HT1080 (cell line): ENCODE data around the gene CRTAP. TPM values are rescaled to one million over a fixed set of nuclear protein-coding genes. Genes with fewer than 3 reads are reported as not detected.
"Not testable (repeated sequence)": the region's sequence is repeated elsewhere in the genome, so short reads cannot be mapped to it uniquely, and the experiment has no call there.

Source experiments
- DNase-seq: peaks from one replicate; pipeline ENCODE4 v3.0.0-alpha.2; 2015; ENCODE audit warnings: low read depth
- total RNA-seq: library from RNA; depleted of rRNA; stranded (reverse); fragments of >200 nt; shearing (Covaris generic); gene quantifications from 2 replicates; pipeline ENCODE4 v1.2.3, GENCODE V29; 2014

Gene CRTAP
- total RNA-seq, 1 experiment from 2014 or later, result 376 TPM

- not testable (repeated sequence) for DNase-seq
Observed at GRCh38 chr3:33139006-33139623, 25.3 kb downstream of the CRTAP start.

GRCh38 chr3:33139996-33140395 lies 26.2 kb downstream of the CRTAP start:
- DNase-seq, result no peak

GRCh38 chr3:33141006-33141405 lies 27.2 kb downstream of the CRTAP start:
- no peak for DNase-seq

GRCh38 chr3:33144433-33144832 lies 30.6 kb downstream of the CRTAP start:
- DNase-seq, result no peak

- no peak for DNase-seq
Observed at GRCh38 chr3:33145221-33145900, 31.5 kb downstream of the CRTAP start.

GRCh38 chr3:33145901-33146580 lies 32.2 kb downstream of the CRTAP start:
- no peak for DNase-seq

DNA sequence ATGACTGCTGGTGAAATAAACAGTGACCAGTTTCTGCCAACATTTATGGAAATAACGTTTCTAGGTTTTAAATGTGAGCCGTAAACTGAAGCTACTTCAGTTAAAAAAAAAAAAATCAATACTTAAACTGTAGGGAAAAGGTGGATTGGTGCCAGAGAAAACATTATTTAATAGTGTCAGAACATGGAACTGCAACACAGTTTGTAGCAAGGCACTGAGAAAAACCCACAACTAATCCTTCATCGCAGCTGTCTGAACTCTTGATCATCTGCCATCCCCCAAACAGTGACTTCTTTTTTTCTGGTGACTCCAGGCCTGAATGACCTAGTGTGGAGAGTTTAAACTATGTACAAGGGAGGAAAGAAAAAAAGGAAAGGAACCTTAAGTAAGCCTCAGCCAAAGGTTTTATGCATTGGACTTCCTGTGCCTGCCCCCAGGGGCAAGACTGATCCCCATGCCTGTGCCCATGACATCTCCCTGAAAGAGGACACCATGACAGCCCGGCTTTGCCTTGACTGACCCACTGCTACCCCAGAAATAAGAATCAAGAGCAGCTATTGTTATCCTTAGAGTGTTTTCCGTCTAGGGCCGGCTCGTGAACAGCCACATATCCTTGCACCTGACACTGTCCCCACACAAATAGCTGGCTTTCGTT lies 33.1 kb downstream of the CRTAP start:
- DNase-seq, result peak; percentile 31

DNA sequence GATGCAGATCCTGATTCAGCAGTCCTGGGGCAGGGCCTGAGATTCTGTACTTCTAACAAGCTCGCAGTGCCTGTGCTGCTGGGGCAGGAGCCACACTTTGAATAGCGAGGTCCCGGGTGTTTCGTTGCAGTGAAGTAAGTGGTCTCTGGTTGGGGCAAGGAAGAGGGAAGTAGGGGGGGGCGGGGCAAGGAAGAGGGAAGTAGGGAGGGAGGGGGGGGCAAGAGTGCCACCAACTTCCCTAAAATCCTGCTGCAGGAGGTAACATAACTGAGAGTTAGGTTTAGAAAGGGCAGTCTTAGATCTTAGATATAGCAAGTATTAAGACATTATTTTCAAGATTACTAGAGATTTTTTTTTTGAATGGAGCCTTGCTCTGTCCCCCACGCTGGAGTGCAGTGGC lies 35.5 kb downstream of the CRTAP start:
- no peak for DNase-seq

- peak; percentile 78 for DNase-seq
Observed at GRCh38 chr3:33152363-33153360, 38.8 kb downstream of the CRTAP start.

- DNase-seq, result no peak
Observed at GRCh38 chr3:33153782-33154181, 40.0 kb downstream of the CRTAP start.

GRCh38 chr3:33155301-33155700 lies 41.5 kb downstream of the CRTAP start:
- no peak for DNase-seq

DNA sequence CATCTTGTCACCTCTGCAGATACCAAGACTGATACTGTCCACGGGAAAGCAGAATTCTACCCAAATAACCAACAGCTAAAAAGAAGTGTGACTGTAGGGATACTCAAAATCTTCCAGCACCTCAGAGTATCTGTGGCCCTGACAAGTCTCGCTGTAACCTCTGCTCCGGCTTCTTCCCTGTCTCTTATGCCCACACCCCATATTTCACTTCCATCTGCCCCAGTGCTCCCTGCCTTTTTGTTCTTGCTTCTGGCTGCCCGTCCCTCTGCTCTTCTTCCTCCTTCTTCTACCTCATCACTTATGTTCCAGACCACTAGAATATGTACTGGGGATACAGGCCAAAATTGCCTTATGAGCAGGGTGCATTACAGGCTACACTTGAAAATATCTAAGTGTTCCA lies 45.4 kb downstream of the CRTAP start:
- DNase-seq, result no peak

GRCh38 chr3:33159981-33160380 lies 46.2 kb downstream of the CRTAP start:
- no peak for DNase-seq

- DNase-seq, result not testable (repeated sequence)
Observed at GRCh38 chr3:33162621-33163020, 48.8 kb downstream of the CRTAP start.

DNA sequence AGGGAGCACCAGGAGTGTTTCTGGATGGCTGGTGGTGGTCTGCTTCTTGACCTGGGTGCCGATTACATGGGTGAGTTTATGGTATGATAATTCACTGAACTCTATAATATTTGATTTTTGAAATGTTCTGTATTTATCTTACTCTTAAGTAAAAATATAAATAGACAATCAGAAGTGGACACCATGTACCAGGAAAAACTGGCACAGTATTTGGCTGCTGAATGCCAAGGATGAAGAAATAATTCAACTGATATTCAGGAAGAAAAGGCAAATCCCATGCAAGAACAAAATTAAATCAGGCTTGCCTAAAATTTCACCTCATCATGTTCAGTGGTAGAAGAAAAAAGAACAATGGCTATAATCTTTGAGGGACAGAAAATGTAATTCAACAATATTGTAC lies 51.6 kb downstream of the CRTAP start:
- no peak for DNase-seq

- no peak for DNase-seq
Observed at GRCh38 chr3:33166095-33166494, 52.3 kb downstream of the CRTAP start.

GRCh38 chr3:33167284-33167683 lies 53.5 kb downstream of the CRTAP start:
- DNase-seq, result no peak

GRCh38 chr3:33167716-33168336 lies 54.0 kb downstream of the CRTAP start:
- DNase-seq, result peak; percentile 30

DNA sequence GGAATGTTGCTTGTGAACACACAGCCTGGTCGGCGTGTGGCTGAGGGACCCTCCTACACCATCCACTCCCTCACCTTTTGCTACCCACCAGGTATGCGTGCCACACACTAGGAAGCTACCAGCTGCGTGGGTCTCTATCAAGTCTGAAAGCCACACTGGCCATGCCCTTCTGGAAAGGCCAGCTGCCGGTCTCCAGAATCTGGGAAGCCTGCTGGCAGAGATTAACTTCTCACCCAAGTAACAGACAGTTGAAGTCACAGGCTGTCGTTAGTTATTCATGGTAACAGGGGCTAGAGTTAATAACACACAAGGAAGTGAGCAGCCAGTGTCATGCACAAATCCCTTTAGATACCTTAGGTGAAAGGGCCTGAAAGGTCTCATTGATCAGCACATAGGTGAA lies 56.7 kb downstream of the CRTAP start:
- DNase-seq, result no peak

GRCh38 chr3:33171580-33171979 lies 57.8 kb downstream of the CRTAP start:
- no peak for DNase-seq
